Ecto neural progenitor cell (in vitro differentiated cells): ENCODE measurements around the gene REPS2.

Experiments used
- DNase-seq: peaks from one replicate; pipeline ENCODE4 v3.0.0-alpha.2; 2018; ENCODE audit warnings: low spot score

Gene REPS2

GRCh38 chrX:17005712-17006368, 59.4 kb downstream of the REPS2 start:
- DNase-seq, result no peak

- no peak for DNase-seq
These were observed 60.8 kb downstream of the REPS2 start for GRCh38 chrX:17007134-17007768.

GRCh38 chrX:17009856-17010625, 63.6 kb downstream of the REPS2 start:
- DNase-seq, result no peak

GRCh38 chrX:17012465-17012864, 66.0 kb downstream of the REPS2 start:
- no peak for DNase-seq

GRCh38 chrX:17014216-17014615, 67.8 kb downstream of the REPS2 start:
- DNase-seq, result no peak

- DNase-seq, result no peak
These were observed 70.7 kb downstream of the REPS2 start for GRCh38 chrX:17017134-17017533.

GRCh38 chrX:17020356-17020755, 73.9 kb downstream of the REPS2 start:
- no peak for DNase-seq

GRCh38 chrX:17020851-17021821, 74.7 kb downstream of the REPS2 start:
- no peak for DNase-seq

GRCh38 chrX:17021851-17022604, 75.6 kb downstream of the REPS2 start:
- DNase-seq, result no peak

- DNase-seq, result no peak
These were observed 77.2 kb downstream of the REPS2 start for GRCh38 chrX:17023661-17024060.

GRCh38 chrX:17024886-17025285, 78.4 kb downstream of the REPS2 start:
- DNase-seq, result no peak

- DNase-seq, result no peak
These were observed 79.3 kb downstream of the REPS2 start for GRCh38 chrX:17025621-17026302.

GRCh38 chrX:17027931-17028330, 81.5 kb downstream of the REPS2 start:
- no peak for DNase-seq

GRCh38 chrX:17028356-17028755, 81.9 kb downstream of the REPS2 start:
- no peak for DNase-seq

GRCh38 chrX:17030092-17030491, 83.6 kb downstream of the REPS2 start:
- no peak for DNase-seq

GRCh38 chrX:17030580-17031270, 84.3 kb downstream of the REPS2 start:
- DNase-seq, result no peak

- no peak for DNase-seq
These were observed 85.4 kb downstream of the REPS2 start for GRCh38 chrX:17031827-17032226.

GRCh38 chrX:17032351-17032750, 85.9 kb downstream of the REPS2 start:
- no peak for DNase-seq

- no peak for DNase-seq
These were observed 86.8 kb downstream of the REPS2 start for GRCh38 chrX:17033225-17033624.

- no peak for DNase-seq
These were observed 88.7 kb downstream of the REPS2 start for GRCh38 chrX:17035111-17035510.
